Body of pancreas (tissue), 4 donors: Measurements from ENCODE around the gene RAP1GAP2.

Experiments used
- POLR2A ChIP-seq, 3 donors: fragments of 450-650 bp; IDR thresholded peaks; one replicate each; pipeline ENCODE4 v1.6.1; 2016; ENCODE audit warnings: antibody characterized with exemption in 3 of 3, mild to moderate bottlenecking in 2 of 3
- TF ChIP-seq, protein P1 (sequence below), 7 experiments: fragments of 450-650 bp in 4 of 7; fragments of 200-600 bp in 3 of 7; sonication (generic) in 3 of 7; IDR thresholded peaks; one replicate each; pipeline ENCODE4 v1.5.1; 2016 to 2019; ENCODE audit warnings: antibody characterized with exemption in 7 of 7

DNA sequence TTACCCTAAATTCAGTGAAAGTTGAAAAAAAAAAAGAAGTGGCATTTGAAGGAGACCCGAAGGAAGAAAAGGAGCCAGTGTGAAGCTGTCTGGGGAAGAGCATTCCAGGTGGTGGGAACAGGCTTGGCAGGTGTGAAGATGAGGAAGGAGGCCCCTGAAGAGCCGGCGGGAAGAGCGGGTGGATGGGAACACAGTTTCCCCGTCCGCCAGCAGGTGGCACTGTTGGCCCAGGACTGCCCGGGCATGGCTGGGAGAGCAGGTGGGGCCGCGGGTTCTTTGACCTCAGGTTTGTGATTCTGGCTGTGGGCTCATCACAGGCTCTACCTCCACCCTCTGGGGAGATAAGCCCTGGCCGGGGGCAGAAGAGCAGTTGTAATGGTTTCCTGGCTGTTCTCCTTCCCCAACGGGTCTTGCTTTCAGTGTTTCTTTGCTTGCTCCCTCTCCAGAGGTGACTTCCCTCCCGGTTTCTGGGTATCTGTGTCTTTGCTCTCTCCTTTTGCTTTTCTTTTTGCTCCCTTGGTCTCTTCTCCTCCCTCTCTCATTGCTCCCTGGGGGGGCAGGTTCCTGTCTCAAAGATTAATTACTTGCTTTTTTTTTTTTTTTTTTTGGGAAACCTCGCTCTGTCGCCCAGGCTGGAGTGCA lies 32.3 kb downstream of the RAP1GAP2 start:
- TF ChIP-seq, protein P1, sequence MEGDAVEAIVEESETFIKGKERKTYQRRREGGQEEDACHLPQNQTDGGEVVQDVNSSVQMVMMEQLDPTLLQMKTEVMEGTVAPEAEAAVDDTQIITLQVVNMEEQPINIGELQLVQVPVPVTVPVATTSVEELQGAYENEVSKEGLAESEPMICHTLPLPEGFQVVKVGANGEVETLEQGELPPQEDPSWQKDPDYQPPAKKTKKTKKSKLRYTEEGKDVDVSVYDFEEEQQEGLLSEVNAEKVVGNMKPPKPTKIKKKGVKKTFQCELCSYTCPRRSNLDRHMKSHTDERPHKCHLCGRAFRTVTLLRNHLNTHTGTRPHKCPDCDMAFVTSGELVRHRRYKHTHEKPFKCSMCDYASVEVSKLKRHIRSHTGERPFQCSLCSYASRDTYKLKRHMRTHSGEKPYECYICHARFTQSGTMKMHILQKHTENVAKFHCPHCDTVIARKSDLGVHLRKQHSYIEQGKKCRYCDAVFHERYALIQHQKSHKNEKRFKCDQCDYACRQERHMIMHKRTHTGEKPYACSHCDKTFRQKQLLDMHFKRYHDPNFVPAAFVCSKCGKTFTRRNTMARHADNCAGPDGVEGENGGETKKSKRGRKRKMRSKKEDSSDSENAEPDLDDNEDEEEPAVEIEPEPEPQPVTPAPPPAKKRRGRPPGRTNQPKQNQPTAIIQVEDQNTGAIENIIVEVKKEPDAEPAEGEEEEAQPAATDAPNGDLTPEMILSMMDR (IDR thresholded peaks at IDR 0.05): peak; percentile 89 to 95 (median 91)
- TF ChIP-seq POLR2A (IDR thresholded peaks at IDR 0.05): no peak
